BJ (cell line): ENCODE results near the gene GCSH. TPM values are rescaled to one million over a fixed set of nuclear protein-coding genes. Genes with fewer than 3 reads are reported as not detected.
"Not testable (repeated sequence)": the region's sequence is repeated elsewhere in the genome, so short reads cannot be mapped to it uniquely, and the experiment has no call there.

Experiments
- CTCF ChIA-PET: fragments of 350-600 bp; formaldehyde crosslinking; extraction: SDS; loops from one replicate; lab custom pipeline; 2021; ENCODE audit warnings: antibody characterized with exemption, inconsistent platforms; lab: Yijun Ruan, JAX
- POLR2A ChIA-PET: fragments of 300-600 bp; sonication (Branson Sonifier 250); formaldehyde crosslinking; extraction: SDS; loops from one replicate; lab custom pipeline; 2021; ENCODE audit warnings: antibody characterized with exemption; lab: Charles Lee
- DNase-seq: peaks from one replicate; pipeline ENCODE4 v3.0.0-alpha.2; 2011; ENCODE audit warnings: low read depth
- H3K27me3 ChIP-seq: 2 replicates; pipeline ENCODE4 v1.6.0; 2011; ENCODE audit warnings: low read length; ENCODE audit not compliant: control insufficient read depth, insufficient read depth
- H3K36me3 ChIP-seq: 2 replicates; pipeline ENCODE4 v1.5.1; 2011; ENCODE audit warnings: low read length; ENCODE audit not compliant: control insufficient read depth, insufficient read depth
- H3K4me3 ChIP-seq: 2 replicates; pipeline ENCODE4 v1.5.1; 2011; ENCODE audit warnings: low read depth, mild to moderate bottlenecking, control low read depth, low read length
- polyA plus RNA-seq: library from polyadenylated mRNA; depleted of rRNA; stranded (reverse); fragments of >200 nt; gene quantifications from 2 replicates; pipeline ENCODE4 v1.2.3, GENCODE V29; 2011
- TF ChIP-seq, protein P1 (sequence below): IDR thresholded peaks from 2 replicates; pipeline ENCODE4 v1.5.1; 2011; ENCODE audit warnings: low read depth, mild to moderate bottlenecking, control low read depth, inconsistent platforms, low read length, moderate library complexity; ENCODE audit not compliant: insufficient read depth

The GCSH gene
- polyA plus RNA-seq, 1 experiment, result 6.2 TPM

DNA sequence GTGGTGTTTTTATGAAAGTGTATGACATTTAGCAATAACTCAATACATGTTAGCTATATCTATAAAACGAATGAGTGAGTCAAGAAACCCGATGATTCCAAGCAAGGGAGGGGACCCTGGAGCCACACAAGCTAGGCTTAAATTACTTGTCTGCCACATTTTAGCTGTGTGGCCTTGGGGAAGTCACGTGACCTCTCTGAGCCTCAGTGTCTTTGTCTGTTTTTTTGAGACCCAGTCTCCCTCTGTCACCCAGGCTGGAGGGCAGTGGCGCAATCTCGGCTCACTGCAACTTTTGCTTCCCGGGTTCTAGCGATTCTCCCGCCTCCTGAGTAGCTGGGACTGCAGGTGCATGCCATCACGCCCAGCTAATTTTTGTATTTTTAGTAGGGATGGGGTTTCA is 20.1 kb upstream of the GCSH start:
- CTCF ChIA-PET, result no interaction called here
- no peaks in the 10 kb centered on the region for H3K36me3 ChIP-seq
- POLR2A ChIA-PET, result no interaction called here
- TF ChIP-seq, protein P1, sequence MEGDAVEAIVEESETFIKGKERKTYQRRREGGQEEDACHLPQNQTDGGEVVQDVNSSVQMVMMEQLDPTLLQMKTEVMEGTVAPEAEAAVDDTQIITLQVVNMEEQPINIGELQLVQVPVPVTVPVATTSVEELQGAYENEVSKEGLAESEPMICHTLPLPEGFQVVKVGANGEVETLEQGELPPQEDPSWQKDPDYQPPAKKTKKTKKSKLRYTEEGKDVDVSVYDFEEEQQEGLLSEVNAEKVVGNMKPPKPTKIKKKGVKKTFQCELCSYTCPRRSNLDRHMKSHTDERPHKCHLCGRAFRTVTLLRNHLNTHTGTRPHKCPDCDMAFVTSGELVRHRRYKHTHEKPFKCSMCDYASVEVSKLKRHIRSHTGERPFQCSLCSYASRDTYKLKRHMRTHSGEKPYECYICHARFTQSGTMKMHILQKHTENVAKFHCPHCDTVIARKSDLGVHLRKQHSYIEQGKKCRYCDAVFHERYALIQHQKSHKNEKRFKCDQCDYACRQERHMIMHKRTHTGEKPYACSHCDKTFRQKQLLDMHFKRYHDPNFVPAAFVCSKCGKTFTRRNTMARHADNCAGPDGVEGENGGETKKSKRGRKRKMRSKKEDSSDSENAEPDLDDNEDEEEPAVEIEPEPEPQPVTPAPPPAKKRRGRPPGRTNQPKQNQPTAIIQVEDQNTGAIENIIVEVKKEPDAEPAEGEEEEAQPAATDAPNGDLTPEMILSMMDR, result no peak
- H3K27me3 ChIP-seq, result no peaks in the 10 kb centered on the region
- no peak for DNase-seq
- no peak overlapping the region for H3K4me3 ChIP-seq

DNA sequence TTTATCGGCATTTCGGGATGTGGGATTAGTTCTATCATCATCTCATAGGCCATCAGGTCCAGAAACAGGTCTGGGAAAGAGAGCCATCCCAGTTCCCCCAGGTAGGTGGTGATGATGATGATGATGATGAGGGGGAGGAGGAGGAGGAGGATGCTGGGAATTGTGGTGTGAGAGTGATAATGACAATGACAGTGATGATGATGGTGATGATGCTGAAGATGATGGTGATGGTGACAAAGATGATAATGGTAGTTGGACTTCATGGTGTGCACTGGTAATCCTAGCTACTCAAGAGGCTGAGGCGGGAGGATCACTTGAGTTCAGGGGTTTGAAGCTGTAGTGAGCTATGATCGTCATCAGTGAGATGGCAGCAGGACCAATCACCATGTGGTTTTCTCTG is 16.3 kb upstream of the GCSH start:
- ChIA-PET POLR2A (no interaction called here), CTCF (no interaction called here)
- no peaks in the 10 kb centered on the region for H3K36me3 ChIP-seq

DNA sequence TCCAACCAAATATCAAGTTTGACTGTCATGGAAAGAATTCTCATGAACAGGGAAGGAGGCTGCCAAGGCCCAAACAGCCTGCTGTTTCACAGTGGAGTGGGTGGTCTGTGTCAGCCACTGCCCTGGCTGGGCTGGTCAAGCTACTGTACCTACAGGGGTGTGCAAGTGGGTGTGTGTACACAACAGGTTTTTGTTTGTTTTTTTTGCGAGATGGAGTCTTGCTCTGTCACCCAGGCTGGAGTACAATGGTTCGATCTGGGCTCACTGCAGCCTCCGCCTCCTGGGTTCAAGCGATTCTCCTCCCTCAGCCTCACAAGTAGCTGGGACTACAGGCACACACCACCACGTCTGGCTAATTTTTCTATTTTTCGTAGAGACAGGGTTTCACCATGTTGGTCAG is 13.1 kb upstream of the GCSH start:
- H3K36me3 ChIP-seq, H3K27me3 ChIP-seq, DNase-seq, POLR2A ChIA-PET, H3K4me3 ChIP-seq: not testable (repeated sequence)
- CTCF ChIA-PET, result interaction anchor here (0.6 to 1.5 kb wide), 2 partner anchors 13 to 14 kb away, joined by 3 read pairs; no protein-coding TSS in a partner anchor

More for the DNA sequence above, 16.3 kb upstream of the GCSH start:
- DNase-seq, result no peak
- H3K27me3 ChIP-seq, result no peaks in the 10 kb centered on the region
- H3K4me3 ChIP-seq, result no peak overlapping the region
- TF ChIP-seq, protein P1, result no peak

DNA sequence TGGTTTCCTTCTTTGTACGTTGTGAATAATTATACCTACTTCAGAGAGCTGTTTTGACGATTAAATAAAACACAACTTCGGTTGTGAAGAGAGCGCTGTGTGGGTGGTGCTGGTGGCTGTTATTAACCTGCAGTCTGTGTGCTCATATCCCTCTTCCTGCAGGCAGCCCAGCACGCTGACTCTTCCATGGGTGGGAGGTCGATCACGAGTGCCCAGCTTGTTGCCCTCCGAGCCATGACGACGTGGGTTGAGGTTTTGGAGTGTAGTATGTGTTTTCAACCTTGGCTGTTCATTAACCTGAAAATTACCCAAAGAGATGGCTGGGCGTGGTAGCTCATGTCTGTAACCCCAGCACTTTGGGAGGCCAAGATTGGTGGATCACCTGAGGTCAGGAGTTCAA is 11.3 kb upstream of the GCSH start:
- no peak for DNase-seq
- TF ChIP-seq, protein P1, result no peak
- CTCF ChIA-PET, result interaction anchor here (0.6 to 1.5 kb wide), 2 partner anchors 15 to 97 kb away, joined by 3 read pairs; no protein-coding TSS in a partner anchor
- H3K27me3 ChIP-seq, result no peaks in the 10 kb centered on the region
- no peaks in the 10 kb centered on the region for H3K36me3 ChIP-seq
- POLR2A ChIA-PET, result no interaction called here
- H3K4me3 ChIP-seq, result no peak overlapping the region

DNA sequence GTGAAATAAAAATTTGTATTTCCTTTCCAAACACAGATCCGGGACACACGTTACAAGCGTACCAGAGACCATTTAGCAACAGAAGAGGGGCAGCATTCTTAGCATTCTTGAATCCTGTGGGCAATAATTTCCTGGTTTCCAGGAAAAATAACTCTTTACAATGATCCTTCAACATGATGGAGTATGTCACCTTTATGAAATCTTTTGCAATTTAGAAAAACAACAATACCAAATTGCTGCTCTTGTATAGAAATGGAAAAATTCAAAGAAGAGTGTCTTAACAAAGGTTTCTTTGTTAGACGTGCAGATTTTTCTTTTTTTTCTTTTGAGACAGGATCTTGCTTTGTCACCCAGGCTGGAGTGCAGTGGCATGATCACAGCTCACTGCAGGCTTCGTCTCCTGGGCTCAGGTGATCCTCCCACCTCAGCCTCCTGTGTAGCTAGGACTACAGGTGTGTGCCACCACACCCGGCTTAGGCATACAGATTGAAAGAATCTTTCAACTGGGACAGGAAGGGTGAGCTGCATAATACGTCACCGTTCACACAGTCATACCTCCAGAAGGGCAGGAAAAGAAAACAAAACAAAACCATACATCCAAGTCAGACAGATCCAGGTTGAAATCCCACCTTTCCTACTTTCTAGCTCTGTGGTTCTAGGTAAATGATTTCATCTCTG is 10.8 kb upstream of the GCSH start:
- no peak overlapping the region for H3K4me3 ChIP-seq
- H3K27me3 ChIP-seq, result no peaks in the 10 kb centered on the region
- no peak for DNase-seq
- POLR2A ChIA-PET, result no interaction called here
- TF ChIP-seq, protein P1, result no peak
- H3K36me3 ChIP-seq, result no peaks in the 10 kb centered on the region
- CTCF ChIA-PET, result interaction anchor here (0.6 kb wide), 1 partner anchor 98 kb away, joined by 3 read pairs; no protein-coding TSS in a partner anchor

DNA sequence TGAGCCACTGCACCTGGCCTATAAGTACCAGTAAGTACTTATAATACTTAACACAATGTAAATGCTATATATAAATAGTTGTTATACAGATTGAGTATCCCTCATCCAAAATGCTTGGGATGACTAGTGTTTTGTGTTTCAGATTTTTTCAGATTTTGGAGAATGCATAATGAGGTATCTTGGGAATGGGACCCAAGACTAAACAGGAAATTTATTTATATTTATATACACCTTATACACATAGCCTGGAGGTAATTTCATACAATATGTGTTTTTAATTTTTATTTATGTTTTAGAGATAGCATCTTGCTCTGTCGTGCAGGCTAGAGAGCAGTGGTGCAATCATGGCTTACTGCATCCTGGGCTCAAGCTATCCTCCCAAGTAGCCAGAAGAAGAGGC is 9.8 kb upstream of the GCSH start:
- Histone ChIP-seq H3K36me3 (no peaks in the 10 kb centered on the region), H3K27me3 (no peaks in the 10 kb centered on the region), H3K4me3 (no peak overlapping the region)
- POLR2A ChIA-PET, result no interaction called here
- CTCF ChIA-PET, result no interaction called here
- TF ChIP-seq, protein P1, result no peak
- DNase-seq, result no peak
